Spleen (tissue), 11 donors: ENCODE results near the gene ITFG2. TPM values are rescaled to one million over a fixed set of nuclear protein-coding genes. Genes with fewer than 3 reads are reported as not detected.

Experiments
- DNase-seq: peaks from one replicate; pipeline ENCODE4 v3.0.0-alpha.2; 2020
- H3K27ac ChIP-seq, 8 donors: fragments of 200-600 bp; sonication (generic) in 7 of 8; 1 replicate in 4 of 8; 2 replicates in 4 of 8; pipeline versions ENCODE4 v1.5.0 to v1.8.0; 2016 to 2021; ENCODE audit warnings: inconsistent platforms in 4 of 8, mild to moderate bottlenecking in 4 of 8, moderate library complexity in 1 of 8
- H3K27me3 ChIP-seq, 7 donors: fragments of 200-600 bp; sonication (generic) in 6 of 7; replicated peaks in 1 of 7; 1 replicate in 4 of 7; 2 replicates in 3 of 7; pipeline versions ENCODE4 v1.5.0 to v1.8.0; 2016 to 2021; ENCODE audit warnings: inconsistent platforms in 3 of 7, mild to moderate bottlenecking in 1 of 7
- H3K36me3 ChIP-seq, 6 donors: fragments of 200-600 bp; sonication (generic) in 5 of 6; 1 replicate in 4 of 6; 2 replicates in 2 of 6; pipeline versions ENCODE4 v1.5.0 to v1.8.0; 2016 to 2021; ENCODE audit warnings: inconsistent platforms in 2 of 6
- H3K4me1 ChIP-seq, 6 donors: fragments of 200-600 bp; sonication (generic) in 5 of 6; 1 replicate in 3 of 6; 2 replicates in 3 of 6; pipeline versions ENCODE4 v1.5.0 to v1.8.0; 2016 to 2021; ENCODE audit warnings: inconsistent platforms in 3 of 6
- H3K4me3 ChIP-seq, 8 donors: fragments of 200-600 bp; sonication (generic) in 7 of 8; 1 replicate in 4 of 8; 2 replicates in 4 of 8; pipeline versions ENCODE4 v1.5.0 to v1.8.0; 2016 to 2021; ENCODE audit warnings: inconsistent platforms in 4 of 8, mild to moderate bottlenecking in 4 of 8, moderate library complexity in 2 of 8
- H3K9me3 ChIP-seq, 8 donors: fragments of 200-600 bp; sonication (generic) in 7 of 8; 1 replicate in 4 of 8; 2 replicates in 4 of 8; pipeline versions ENCODE4 v1.5.0 to v1.8.0; 2016 to 2021; ENCODE audit warnings: inconsistent platforms in 4 of 8
- CTCF ChIP-seq, 11 experiments: fragments of 200-600 bp in 7 of 11; fragments of 450-650 bp in 4 of 11; sonication (generic) in 4 of 11; IDR thresholded peaks in 8 of 11; conservative IDR thresholded peaks in 3 of 11; 1 replicate in 7 of 11; 2 replicates in 4 of 11; pipeline versions ENCODE4 v1.4.0 to v1.8.0; 2016 to 2021; ENCODE audit warnings: antibody characterized with exemption in 11 of 11, inconsistent platforms in 4 of 11, mild to moderate bottlenecking in 1 of 11
- POLR2A ChIP-seq, 3 donors: fragments of 450-650 bp; IDR thresholded peaks; one replicate each; pipeline ENCODE4 v1.5.1; 2017; ENCODE audit warnings: antibody characterized with exemption in 3 of 3, mild to moderate bottlenecking in 1 of 3
- POLR2AphosphoS5 ChIP-seq, 3 donors: sonication (generic); formaldehyde crosslinking; IDR thresholded peaks; one replicate each; pipeline ENCODE4 v1.5.1; 2017; ENCODE audit warnings: antibody characterized with exemption in 3 of 3
- WGBS, 5 donors: extraction: QIAGEN DNeasy Blood & Tissue Kit in 3 of 5; methylation state at CpG; one replicate each; pipeline versions ENCODE4 v1.1.5 to v1.1.7; 2013 to 2018; 5-methylcytosine and 5-hydroxymethylcytosine counted together
- intact Hi-C: fragments of 100-400 bp; cut with DNase I; formaldehyde crosslinking; loops from one replicate; pipeline ENCODE4 v1.15.0; 2023; ENCODE audit warnings: low total_unique reads
- polyA plus RNA-seq, 3 donors: library from polyadenylated mRNA; stranded (reverse); fragments of 200-250 nt; gene quantifications; one replicate each; pipeline ENCODE4 v1.2.1, GENCODE V29; 2013
- total RNA-seq, 7 donors: library from RNA; depleted of rRNA in 3 of 7; stranded (reverse); fragments of >200 nt in 3 of 7; fragmentation: NEBNext Ultra II Directional in 4 of 7; extraction: Animal tissue kit (Norgen Biotek cat#: 25700) in 4 of 7; gene quantifications; one replicate each; pipeline versions ENCODE4 v1.1.0 to v1.2.1, GENCODE V29; 2016 to 2021
- donor health status: healthy with polysubstance abuse.
- donor health status: DM: no; HTN: no; CAD: no; lungs with moderate emphysema.
- donor health status: DM: no; HTN: no; CAD: no.
- donor health status: Bipolar disorder and iron deficiency.
- donor health status: healthy.
- donor health status: DM: no; HTN: no; CAD: no.
- donor health status: DM: yes; HTN: yes; CAD: no.

Gene ITFG2
- total and polyA plus RNA-seq, 10 donors, result 28.9 to 79.3 (median 49.4) TPM

DNA sequence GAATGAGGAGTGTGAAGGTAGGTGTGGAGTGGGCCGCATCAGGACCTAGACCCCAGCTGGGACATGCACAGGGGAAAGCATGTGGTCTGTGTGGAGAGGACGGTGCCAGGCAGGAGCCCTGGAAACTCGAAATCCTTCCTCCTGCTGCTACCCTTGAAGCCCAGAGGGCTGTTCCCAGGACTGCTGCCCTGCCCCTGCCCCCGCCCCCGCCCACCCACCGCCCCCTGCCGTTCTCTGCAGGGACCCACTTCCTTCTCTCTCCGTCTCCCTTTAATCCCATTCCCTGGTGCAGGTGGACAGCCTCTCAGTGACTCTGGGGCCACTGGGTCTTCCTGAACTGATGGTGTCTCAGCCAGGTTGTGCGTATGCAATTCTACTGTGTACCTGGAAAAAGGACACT is 8.0 kb downstream of the ITFG2 start:
- H3K27ac ChIP-seq, result no peak overlapping the region
- H3K36me3 ChIP-seq, result peaks cover 5 to 100% (median 82%) of the 10 kb centered on the region in 6 donors
- H3K4me3 ChIP-seq, result no peak overlapping the region
- no peak for DNase-seq
- intact Hi-C loops, result no loop called here
- TF ChIP-seq CTCF (IDR thresholded peaks at IDR 0.05 in 8 of 11, conservative IDR thresholded peaks at IDR 0.05 in 3 of 11), result no peak
- TF ChIP-seq POLR2AphosphoS5 (IDR thresholded peaks at IDR 0.05), result no peak
- H3K27me3 ChIP-seq, result no peaks in the 10 kb centered on the region
- no peaks in the 10 kb centered on the region for H3K9me3 ChIP-seq
- peaks cover 0 to 7% (median under 1%) of the 10 kb centered on the region in 6 donors for H3K4me1 ChIP-seq
- 84 to 92% (median 91%) methylated on average over 9 of the region's 9 CpGs for WGBS, 5 donors

- Histone ChIP-seq H3K27ac (peak overlapping the region in 1 of 8 donors; percentile 11), H3K36me3 (peaks cover 5 to 100% (median 97%) of the 10 kb centered on the region in 6 donors), H3K9me3 (no peaks in the 10 kb centered on the region), H3K4me1 (no peaks in the 10 kb centered on the region), H3K4me3 (no peak overlapping the region), H3K27me3 (no peaks in the 10 kb centered on the region)
- TF ChIP-seq CTCF (IDR thresholded peaks at IDR 0.05 in 8 of 11, conservative IDR thresholded peaks at IDR 0.05 in 3 of 11) (no peak), POLR2AphosphoS5 (IDR thresholded peaks at IDR 0.05) (no peak), POLR2A (IDR thresholded peaks at IDR 0.05) (no peak)
- 67 to 86% (median 84%) methylated on average over 7 of the region's 7 CpGs for WGBS, 5 donors
- DNase-seq, result no peak
- intact Hi-C loops, result no loop called here
Observed at GRCh38 chr12:2823483-2823882, 11.0 kb downstream of the ITFG2 start.

- Histone ChIP-seq H3K36me3 (peaks cover 5 to 100% (median 94%) of the 10 kb centered on the region in 6 donors), H3K4me3 (no peak overlapping the region), H3K9me3 (no peaks in the 10 kb centered on the region), H3K27me3 (no peaks in the 10 kb centered on the region), H3K27ac (no peak overlapping the region), H3K4me1 (no peaks in the 10 kb centered on the region)
- TF ChIP-seq POLR2AphosphoS5 (IDR thresholded peaks at IDR 0.05) (no peak), CTCF (IDR thresholded peaks at IDR 0.05 in 8 of 11, conservative IDR thresholded peaks at IDR 0.05 in 3 of 11) (no peak), POLR2A (IDR thresholded peaks at IDR 0.05) (no peak)
- WGBS, 5 donors, result 80 to 91% (median 90%) methylated on average over 6 of the region's 6 CpGs
- intact Hi-C loops, result no loop called here
- DNase-seq, result no peak
Observed at GRCh38 chr12:2824541-2824940, 12.1 kb downstream of the ITFG2 start.

GRCh38 chr12:2825132-2825531 is 12.7 kb downstream of the ITFG2 start:
- WGBS, 5 donors, result 85 to 89% (median 87%) methylated on average over 4 of the region's 4 CpGs
- no peak for DNase-seq

More at GRCh38 chr12:2825132-2825531, 12.7 kb downstream of the ITFG2 start:
- intact Hi-C loops, result no loop called here
- Histone ChIP-seq H3K9me3 (no peaks in the 10 kb centered on the region), H3K27ac (no peak overlapping the region), H3K4me1 (no peaks in the 10 kb centered on the region), H3K36me3 (peaks cover 5 to 100% (median 94%) of the 10 kb centered on the region in 6 donors), H3K4me3 (no peak overlapping the region), H3K27me3 (no peaks in the 10 kb centered on the region)
- TF ChIP-seq POLR2AphosphoS5 (IDR thresholded peaks at IDR 0.05) (no peak), POLR2A (IDR thresholded peaks at IDR 0.05) (no peak), CTCF (IDR thresholded peaks at IDR 0.05 in 8 of 11, conservative IDR thresholded peaks at IDR 0.05 in 3 of 11) (no peak)
